Gastroesophageal sphincter (tissue), 4 donors: ENCODE data around the gene TAF15. TPM values are rescaled to one million over a fixed set of nuclear protein-coding genes. Genes with fewer than 3 reads are reported as not detected.
A peak's percentile ranks its signal among the peaks of the same experiment; 100 is the strongest.

Experiments
- ATAC-seq: fragments of 150-250 bp; one replicate; pipeline ENCODE4 v1.9.1; 2016; ENCODE audit warnings: mild to moderate bottlenecking, moderate library complexity
- H3K27ac ChIP-seq, 4 donors: fragments of 200-600 bp; sonication (generic) in 3 of 4; 1 replicate in 3 of 4; 2 replicates in 1 of 4; pipeline ENCODE4 v1.5.1; 2016 to 2019
- H3K27me3 ChIP-seq: fragments of 200-600 bp; sonication (generic); one replicate; pipeline ENCODE4 v1.5.1; 2019
- H3K36me3 ChIP-seq, 2 donors: fragments of 200-600 bp; sonication (generic); one replicate each; pipeline ENCODE4 v1.5.1; 2019; ENCODE audit warnings: control low read depth in 1 of 2
- H3K4me1 ChIP-seq, 3 donors: fragments of 200-600 bp; sonication (generic); 1 replicate in 2 of 3; 2 replicates in 1 of 3; pipeline ENCODE4 v1.5.1; 2016 to 2019; ENCODE audit warnings: control low read depth in 2 of 3
- H3K4me3 ChIP-seq, 2 donors: fragments of 200-600 bp; sonication (generic); one replicate each; pipeline ENCODE4 v1.5.1; 2019; ENCODE audit warnings: mild to moderate bottlenecking in 1 of 2, moderate library complexity in 1 of 2
- H3K9me3 ChIP-seq, 3 donors: fragments of 200-600 bp; sonication (generic); one replicate each; pipeline ENCODE4 v1.5.1; 2017 to 2019; ENCODE audit warnings: control low read depth in 2 of 3
- EP300 ChIP-seq: sonication (generic); formaldehyde crosslinking; IDR thresholded peaks from one replicate; pipeline ENCODE4 v1.6.1; 2017; ENCODE audit warnings: antibody characterized with exemption, mild to moderate bottlenecking
- POLR2A ChIP-seq, 2 donors: fragments of 450-650 bp; IDR thresholded peaks; one replicate each; pipeline ENCODE4 v1.6.1; 2017; ENCODE audit warnings: antibody characterized with exemption in 2 of 2, mild to moderate bottlenecking in 2 of 2, moderate library complexity in 1 of 2
- POLR2AphosphoS5 ChIP-seq: sonication (generic); formaldehyde crosslinking; IDR thresholded peaks from one replicate; pipeline ENCODE4 v1.6.1; 2017; ENCODE audit warnings: antibody characterized with exemption
- WGBS, 2 donors: methylation state at CpG; one replicate each; pipeline ENCODE4 v1.1.5; 2018; ENCODE audit warnings: low coverage in 1 of 2; 5-methylcytosine and 5-hydroxymethylcytosine counted together
- total RNA-seq, 4 donors: library from RNA; depleted of rRNA; stranded (reverse); fragments of >200 nt; gene quantifications; one replicate each; pipeline ENCODE4 v1.1.0, GENCODE V29; 2016
- TF ChIP-seq, protein P1 (sequence below), 4 experiments: fragments of 200-600 bp in 2 of 4; fragments of 450-650 bp in 2 of 4; sonication (generic) in 1 of 4; IDR thresholded peaks; one replicate each; pipeline ENCODE4 v1.5.1; 2017 to 2019; ENCODE audit warnings: antibody characterized with exemption in 4 of 4, mild to moderate bottlenecking in 2 of 4, moderate library complexity in 2 of 4

The TAF15 gene
- total RNA-seq, 4 donors from 2014 or later = 58.2 to 144 (median 109) TPM

DNA sequence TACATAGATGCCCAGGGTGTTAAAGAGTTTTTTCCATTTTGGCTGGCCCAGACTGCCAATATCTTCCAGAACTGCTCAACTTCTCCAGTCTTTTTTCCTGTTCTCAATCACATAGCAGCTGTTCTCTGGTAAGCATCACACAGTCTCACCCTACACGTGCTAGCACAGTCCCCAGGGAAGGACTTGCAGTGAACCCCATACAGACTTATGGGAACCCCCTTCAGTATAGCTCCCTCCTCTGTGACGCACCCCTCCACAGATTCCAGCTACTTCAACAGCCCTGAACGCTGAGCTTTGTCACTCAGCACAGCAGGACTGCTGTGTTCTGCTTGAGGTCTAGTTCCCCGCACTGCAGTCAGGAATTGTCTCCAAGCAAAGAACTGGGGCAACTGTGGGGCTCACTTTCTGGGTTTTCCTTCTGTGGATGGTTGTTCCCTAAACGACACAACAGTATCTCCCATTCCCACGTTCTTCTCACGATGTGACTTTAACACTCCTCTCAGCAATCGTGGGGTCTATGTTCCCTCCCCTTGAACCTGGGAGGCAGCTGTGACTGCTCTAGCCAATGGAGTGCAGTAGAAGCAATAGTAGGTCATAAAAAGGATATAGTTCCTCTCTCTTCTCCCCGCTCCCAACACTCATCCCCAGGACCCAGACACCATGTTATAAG is 17.5 kb upstream of the TAF15 start:
- Histone ChIP-seq H3K27me3 (peaks cover 5% of the 10 kb centered on the region), H3K9me3 (no peaks in the 10 kb centered on the region), H3K36me3 (no peaks in the 10 kb centered on the region), H3K4me1 (peaks cover 9 to 83% (median 17%) of the 10 kb centered on the region in 3 donors), H3K27ac (peak overlapping the region in 3 of 4 donors; percentile 40 to 87 (median 87)), H3K4me3 (no peak overlapping the region)
- no peak for ATAC-seq
- 67 to 86% methylated on average over 5 to 9 of the region's 9 CpGs for WGBS, 2 donors
- no peak for TF ChIP-seq POLR2A (IDR thresholded peaks at IDR 0.05)
- TF ChIP-seq POLR2AphosphoS5 = no peak
- no peak for TF ChIP-seq EP300
- TF ChIP-seq, protein P1, sequence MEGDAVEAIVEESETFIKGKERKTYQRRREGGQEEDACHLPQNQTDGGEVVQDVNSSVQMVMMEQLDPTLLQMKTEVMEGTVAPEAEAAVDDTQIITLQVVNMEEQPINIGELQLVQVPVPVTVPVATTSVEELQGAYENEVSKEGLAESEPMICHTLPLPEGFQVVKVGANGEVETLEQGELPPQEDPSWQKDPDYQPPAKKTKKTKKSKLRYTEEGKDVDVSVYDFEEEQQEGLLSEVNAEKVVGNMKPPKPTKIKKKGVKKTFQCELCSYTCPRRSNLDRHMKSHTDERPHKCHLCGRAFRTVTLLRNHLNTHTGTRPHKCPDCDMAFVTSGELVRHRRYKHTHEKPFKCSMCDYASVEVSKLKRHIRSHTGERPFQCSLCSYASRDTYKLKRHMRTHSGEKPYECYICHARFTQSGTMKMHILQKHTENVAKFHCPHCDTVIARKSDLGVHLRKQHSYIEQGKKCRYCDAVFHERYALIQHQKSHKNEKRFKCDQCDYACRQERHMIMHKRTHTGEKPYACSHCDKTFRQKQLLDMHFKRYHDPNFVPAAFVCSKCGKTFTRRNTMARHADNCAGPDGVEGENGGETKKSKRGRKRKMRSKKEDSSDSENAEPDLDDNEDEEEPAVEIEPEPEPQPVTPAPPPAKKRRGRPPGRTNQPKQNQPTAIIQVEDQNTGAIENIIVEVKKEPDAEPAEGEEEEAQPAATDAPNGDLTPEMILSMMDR (IDR thresholded peaks at IDR 0.05) = no peak

DNA sequence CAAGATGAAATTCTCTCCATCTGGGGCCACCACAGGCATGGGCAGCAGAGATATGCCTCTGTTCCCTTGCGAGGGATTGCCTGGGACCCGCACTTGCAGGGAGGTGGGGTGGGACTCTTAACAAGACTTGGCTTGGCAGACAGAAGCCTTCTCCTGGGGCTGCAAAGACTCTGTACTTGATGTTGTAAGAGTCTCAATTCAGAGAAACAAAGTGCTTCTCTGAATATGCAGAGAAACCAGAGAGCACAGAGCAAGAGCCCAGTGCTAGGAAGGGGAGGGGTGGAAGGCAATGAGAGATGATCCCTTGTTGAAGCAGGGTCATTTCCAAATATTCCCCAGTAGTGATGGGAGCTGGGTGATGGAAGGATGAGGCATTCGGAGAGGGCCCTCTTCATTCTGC is 16.0 kb upstream of the TAF15 start:
- no peaks in the 10 kb centered on the region for H3K9me3 ChIP-seq
- WGBS, 2 donors = 54% methylated on average over 1 of the region's 3 CpGs; no CpG with 5 or more reads in 1 of the 2 donors
- H3K27me3 ChIP-seq = peaks cover 5% of the 10 kb centered on the region
- H3K27ac ChIP-seq = peak overlapping the region in 3 of 4 donors; percentile 40 to 87 (median 87)
- H3K4me3 ChIP-seq = peak overlapping the region in 1 of 2 donors; percentile 80
- ATAC-seq = no peak
- no peaks in the 10 kb centered on the region for H3K36me3 ChIP-seq
- no peak for TF ChIP-seq POLR2AphosphoS5
- TF ChIP-seq POLR2A (IDR thresholded peaks at IDR 0.05) = no peak
- TF ChIP-seq, protein P1 (IDR thresholded peaks at IDR 0.05) = no peak
- TF ChIP-seq EP300 = no peak
- peaks cover 3 to 72% (median 13%) of the 10 kb centered on the region in 3 donors for H3K4me1 ChIP-seq

DNA sequence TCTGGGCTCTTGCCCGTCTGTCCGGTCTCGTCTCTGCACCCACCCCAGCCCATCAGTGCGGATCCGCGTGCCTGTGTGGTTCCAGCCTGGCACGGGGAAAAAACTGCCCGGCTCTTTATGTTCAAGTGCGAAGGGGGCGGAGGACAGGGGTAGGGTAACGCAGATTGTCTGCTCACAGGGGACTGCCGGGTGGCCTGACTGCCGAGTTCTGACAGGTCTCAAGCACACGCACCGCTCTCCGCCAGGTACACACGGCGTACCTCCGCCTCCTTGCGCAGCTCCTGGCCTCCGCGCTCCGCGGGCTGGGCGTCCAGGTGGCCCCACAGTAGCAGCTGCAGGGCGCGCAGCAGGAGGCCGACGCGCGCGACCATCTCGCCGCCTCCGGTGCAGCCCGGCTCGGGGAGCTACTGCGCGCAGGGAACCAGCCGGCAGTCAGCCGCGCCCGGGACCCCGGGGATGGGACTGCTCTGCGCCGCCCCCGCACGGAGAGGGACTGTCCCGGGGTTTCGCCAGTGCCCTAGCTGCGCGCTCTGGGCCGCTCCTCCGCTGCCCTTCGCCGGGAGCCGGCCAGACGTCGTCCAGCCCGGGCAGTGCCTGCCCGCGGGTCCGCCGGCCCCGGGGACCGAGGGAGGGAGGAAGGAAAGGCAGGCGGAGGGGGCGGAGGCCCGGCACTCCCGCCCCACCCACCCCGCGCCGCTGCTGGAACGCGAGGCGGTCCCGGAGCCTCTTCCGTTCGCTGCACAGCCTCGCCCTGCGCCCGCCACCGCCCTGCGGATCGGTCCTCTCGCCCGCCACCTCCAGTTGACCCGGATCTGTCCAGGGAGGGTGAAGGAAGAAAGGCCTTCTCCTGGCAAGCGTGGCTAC is 14.0 kb upstream of the TAF15 start, which contains the start of gene MMP28:
Gene MMP28 (minus strand): TSS at position 635 of the 864 bp plus-strand sequence. CDS start 264 bp downstream, at position 371.
- peak; percentile 75 for ATAC-seq
- peak within 1 kb of the TSS; percentile 13 to 87 (median 82) for H3K27ac ChIP-seq
- peaks cover 2 to 71% (median 11%) of the 10 kb centered on the region in 3 donors for H3K4me1 ChIP-seq
- no CpG with 5 or more reads among the region's 89 CpGs for WGBS, 2 donors
- H3K4me3 ChIP-seq = peak within 1 kb of the TSS; percentile 60 to 80
- peaks cover 5% of the 10 kb centered on the region for H3K27me3 ChIP-seq
- TF ChIP-seq POLR2AphosphoS5 = peak; percentile 72
- TF ChIP-seq POLR2A (IDR thresholded peaks at IDR 0.05) = peak; percentile 66 to 77
- TF ChIP-seq EP300 = no peak
- no peaks in the 10 kb centered on the region for H3K9me3 ChIP-seq
- no peaks in the 10 kb centered on the region for H3K36me3 ChIP-seq

DNA sequence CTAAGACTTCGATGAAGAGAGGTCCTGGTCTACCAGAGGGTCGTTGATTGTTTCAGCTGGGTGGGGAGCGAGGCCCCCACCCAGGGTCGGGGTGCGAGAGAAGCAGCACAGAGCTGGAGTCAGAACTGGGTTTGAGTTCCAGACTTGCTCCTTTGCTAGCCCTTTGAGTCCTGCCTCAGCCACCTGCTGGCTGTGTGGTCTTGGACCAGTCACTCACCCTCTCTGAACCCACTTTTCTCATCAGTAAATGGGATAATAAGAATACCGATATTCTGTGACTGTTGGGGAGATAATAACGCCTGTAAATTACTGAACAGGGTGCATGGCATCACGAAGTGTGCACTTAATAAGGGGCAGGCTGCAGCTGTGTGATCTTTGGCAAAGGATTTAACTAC is 13.4 kb upstream of the TAF15 start:
- H3K4me3 ChIP-seq = peak overlapping the region; percentile 60 to 80
- TF ChIP-seq, protein P1 (IDR thresholded peaks at IDR 0.05) = no peak
- no peak for TF ChIP-seq POLR2AphosphoS5
- TF ChIP-seq POLR2A (IDR thresholded peaks at IDR 0.05) = no peak
- TF ChIP-seq EP300 = no peak
- ATAC-seq = no peak
- H3K36me3 ChIP-seq = no peaks in the 10 kb centered on the region
- H3K27me3 ChIP-seq = peaks cover 5% of the 10 kb centered on the region
- 44 to 80% methylated on average over 1 to 4 of the region's 8 CpGs for WGBS, 2 donors
- H3K27ac ChIP-seq = peak overlapping the region in 3 of 4 donors; percentile 76 to 87 (median 87)
- H3K4me1 ChIP-seq = peaks cover 5 to 78% (median 18%) of the 10 kb centered on the region in 3 donors
- H3K9me3 ChIP-seq = no peaks in the 10 kb centered on the region

DNA sequence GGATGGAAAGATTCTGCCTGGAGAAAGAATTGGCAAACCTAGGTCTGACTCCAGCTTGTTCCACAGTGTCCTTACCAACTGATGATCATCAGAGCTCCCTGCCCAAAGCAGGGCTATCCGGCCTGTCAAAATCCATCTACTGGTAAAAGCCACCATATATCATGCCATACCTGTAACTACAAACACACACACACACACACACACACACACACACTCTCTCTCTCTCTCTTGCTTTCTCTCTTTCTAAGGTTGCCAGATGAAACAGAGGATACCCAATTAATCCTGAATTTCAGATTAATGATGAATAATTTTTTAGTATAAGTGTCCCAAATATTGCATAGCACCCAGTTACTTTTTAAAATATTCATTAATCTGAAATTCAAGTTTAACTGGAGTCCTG is 12.3 kb upstream of the TAF15 start:
- Histone ChIP-seq H3K36me3 (no peaks in the 10 kb centered on the region), H3K27ac (peak overlapping the region in 1 of 4 donors; percentile 40), H3K4me3 (no peak overlapping the region), H3K27me3 (peaks cover 5% of the 10 kb centered on the region), H3K9me3 (no peaks in the 10 kb centered on the region), H3K4me1 (peaks cover 8 to 87% (median 25%) of the 10 kb centered on the region in 3 donors)
- TF ChIP-seq, protein P1 (IDR thresholded peaks at IDR 0.05) = no peak
- TF ChIP-seq POLR2A (IDR thresholded peaks at IDR 0.05) (no peak), EP300 (no peak), POLR2AphosphoS5 (no peak)
- WGBS, 2 donors = 80% methylated on average over 1 of the region's 1 CpG; no CpG with 5 or more reads in 1 of the 2 donors
- ATAC-seq = no peak
